Neural progenitor cell (in vitro differentiated cells): ENCODE results near the gene LIPG. TPM values are rescaled to one million over a fixed set of nuclear protein-coding genes. Genes with fewer than 3 reads are reported as not detected.

Experiments used
- DNase-seq: peaks from one replicate; pipeline ENCODE4 v3.0.0-alpha.2; 2016; ENCODE audit warnings: low spot score
- H2AFZ ChIP-seq: fragments of 200-600 bp; sonication (generic); replicated peaks from 2 replicates; pipeline ENCODE4 v1.6.1; 2016; ENCODE audit warnings: antibody characterized with exemption
- H3F3A ChIP-seq: fragments of 200-600 bp; sonication (generic); 2 replicates; pipeline ENCODE4 v1.6.1; 2016; ENCODE audit warnings: antibody characterized with exemption, low read depth
- H3K27ac ChIP-seq: fragments of 200-600 bp; sonication (generic); 2 replicates; pipeline ENCODE4 v1.5.1; 2016; ENCODE audit warnings: mild to moderate bottlenecking
- H3K27me3 ChIP-seq: fragments of 200-600 bp; sonication (generic); 2 replicates; pipeline ENCODE4 v1.6.1; 2016; ENCODE audit warnings: mild to moderate bottlenecking, moderate library complexity
- H3K36me3 ChIP-seq: fragments of 200-600 bp; sonication (generic); 2 replicates; pipeline ENCODE4 v1.5.1; 2016
- H3K4me1 ChIP-seq: fragments of 200-600 bp; sonication (generic); 2 replicates; pipeline ENCODE4 v1.6.1; 2016; ENCODE audit warnings: mixed run types
- H3K4me2 ChIP-seq: fragments of 200-600 bp; sonication (generic); 2 replicates; pipeline ENCODE4 v1.6.1; 2016
- H3K4me3 ChIP-seq: fragments of 200-600 bp; sonication (generic); 2 replicates; pipeline ENCODE4 v1.5.1; 2016
- H3K79me2 ChIP-seq: fragments of 200-600 bp; sonication (generic); 2 replicates; pipeline ENCODE4 v1.6.1; 2016; ENCODE audit warnings: low read depth
- H3K9ac ChIP-seq: fragments of 200-600 bp; sonication (generic); 2 replicates; pipeline ENCODE4 v1.6.1; 2016
- H3K9me3 ChIP-seq: fragments of 200-600 bp; sonication (generic); 2 replicates; pipeline ENCODE4 v1.5.1; 2016; ENCODE audit warnings: low read depth
- H4K20me1 ChIP-seq: fragments of 200-600 bp; sonication (generic); 2 replicates; pipeline ENCODE4 v1.6.1; 2016; ENCODE audit warnings: low read depth
- H3K27ac Mint-ChIP-seq: 3 replicates; pipeline ENCODE4 v1.8.0; 2021; ENCODE audit warnings: mixed read lengths
- H3K27me3 Mint-ChIP-seq: 2 replicates; pipeline ENCODE4 v1.8.0; 2022; ENCODE audit warnings: low read depth, mild to moderate bottlenecking, inconsistent platforms, moderate library complexity, mixed read lengths; ENCODE audit not compliant: insufficient read depth
- H3K36me3 Mint-ChIP-seq: 3 replicates; pipeline ENCODE4 v1.8.0; 2021; ENCODE audit warnings: mixed read lengths
- H3K4me1 Mint-ChIP-seq: 3 replicates; pipeline ENCODE4 v1.8.0; 2021; ENCODE audit warnings: mixed read lengths
- H3K4me3 Mint-ChIP-seq: 3 replicates; pipeline ENCODE4 v1.8.0; 2021; ENCODE audit warnings: mild to moderate bottlenecking, moderate library complexity, mixed read lengths
- H3K9me3 Mint-ChIP-seq: 3 replicates; pipeline ENCODE4 v1.8.0; 2020; ENCODE audit warnings: mixed read lengths
- EZH2 ChIP-seq: fragments of 200-600 bp; sonication (generic); IDR thresholded peaks from 2 replicates; pipeline ENCODE4 v1.6.1; 2017; ENCODE audit warnings: antibody characterized with exemption, mild to moderate bottlenecking, moderate library complexity
- EZH2phosphoT487 ChIP-seq: fragments of 200-600 bp; sonication (generic); IDR thresholded peaks from 2 replicates; pipeline ENCODE4 v1.6.1; 2017; ENCODE audit warnings: antibody characterized with exemption
- total RNA-seq: library from RNA; depleted of rRNA; stranded (reverse); fragments of >200 nt; gene quantifications from 2 replicates; pipeline ENCODE4 v1.2.3, GENCODE V29; 2015; ENCODE audit warnings: low replicate concordance
- TF ChIP-seq, protein P1 (sequence below): fragments of 200-600 bp; sonication (generic); IDR thresholded peaks from 2 replicates; pipeline ENCODE4 v1.5.1; 2017; ENCODE audit warnings: antibody characterized with exemption, mild to moderate bottlenecking

The LIPG gene
- total RNA-seq, 1 donor from 2014 or later: 3.7 TPM

DNA sequence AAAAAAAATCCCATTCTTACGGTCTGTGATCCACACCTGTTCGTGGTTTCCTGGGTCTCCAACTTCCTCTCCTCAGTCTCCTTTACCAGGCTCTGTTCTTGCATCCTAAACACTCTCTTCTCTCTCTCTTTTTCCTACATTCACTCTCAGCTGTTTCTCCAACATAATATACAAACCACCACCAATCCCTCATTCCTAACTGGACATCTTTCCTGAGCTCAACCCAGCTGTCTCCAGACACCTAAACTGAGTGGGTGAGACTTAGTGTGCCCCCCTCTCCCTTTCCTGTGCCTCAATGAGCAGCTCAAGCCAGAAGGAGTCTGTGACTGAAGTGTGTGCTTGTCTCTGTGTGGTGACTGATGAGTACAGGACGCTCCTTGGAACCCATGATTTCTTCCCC, 59.4 kb downstream of the LIPG start:
- no peaks in the 10 kb centered on the region for H4K20me1 ChIP-seq
- Mint-ChIP-seq H3K36me3 (no peaks in the 10 kb centered on the region), H3K27ac (peak overlapping the region; percentile 63), H3K27me3 (peaks cover 8% of the 10 kb centered on the region), H3K9me3 (peaks cover 3% of the 10 kb centered on the region), H3K4me3 (peak overlapping the region; percentile 23), H3K4me1 (peaks cover 69% of the 10 kb centered on the region)
- H3K27me3 ChIP-seq: no peaks in the 10 kb centered on the region
- no peak overlapping the region for H3K4me3 ChIP-seq
- peaks cover 18% of the 10 kb centered on the region for H3K4me1 ChIP-seq
- H2AFZ ChIP-seq: no peak overlapping the region
- DNase-seq: no peak
- no peaks in the 10 kb centered on the region for H3K79me2 ChIP-seq
- H3K4me2 ChIP-seq: no peak overlapping the region
- H3K9ac ChIP-seq: no peak overlapping the region
- H3K27ac ChIP-seq: no peak overlapping the region
- no peaks in the 10 kb centered on the region for H3K36me3 ChIP-seq
- H3K9me3 ChIP-seq: no peaks in the 10 kb centered on the region
- no peak for TF ChIP-seq EZH2phosphoT487
- no peak for TF ChIP-seq EZH2
- TF ChIP-seq, protein P1, sequence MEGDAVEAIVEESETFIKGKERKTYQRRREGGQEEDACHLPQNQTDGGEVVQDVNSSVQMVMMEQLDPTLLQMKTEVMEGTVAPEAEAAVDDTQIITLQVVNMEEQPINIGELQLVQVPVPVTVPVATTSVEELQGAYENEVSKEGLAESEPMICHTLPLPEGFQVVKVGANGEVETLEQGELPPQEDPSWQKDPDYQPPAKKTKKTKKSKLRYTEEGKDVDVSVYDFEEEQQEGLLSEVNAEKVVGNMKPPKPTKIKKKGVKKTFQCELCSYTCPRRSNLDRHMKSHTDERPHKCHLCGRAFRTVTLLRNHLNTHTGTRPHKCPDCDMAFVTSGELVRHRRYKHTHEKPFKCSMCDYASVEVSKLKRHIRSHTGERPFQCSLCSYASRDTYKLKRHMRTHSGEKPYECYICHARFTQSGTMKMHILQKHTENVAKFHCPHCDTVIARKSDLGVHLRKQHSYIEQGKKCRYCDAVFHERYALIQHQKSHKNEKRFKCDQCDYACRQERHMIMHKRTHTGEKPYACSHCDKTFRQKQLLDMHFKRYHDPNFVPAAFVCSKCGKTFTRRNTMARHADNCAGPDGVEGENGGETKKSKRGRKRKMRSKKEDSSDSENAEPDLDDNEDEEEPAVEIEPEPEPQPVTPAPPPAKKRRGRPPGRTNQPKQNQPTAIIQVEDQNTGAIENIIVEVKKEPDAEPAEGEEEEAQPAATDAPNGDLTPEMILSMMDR: no peak
- peaks cover 10% of the 10 kb centered on the region for H3F3A ChIP-seq

- H3K27me3 ChIP-seq: no peaks in the 10 kb centered on the region
- H3K79me2 ChIP-seq: no peaks in the 10 kb centered on the region
- no peak overlapping the region for H3K4me2 ChIP-seq
- Mint-ChIP-seq H3K9me3 (peaks cover 3% of the 10 kb centered on the region), H3K27me3 (peaks cover 8% of the 10 kb centered on the region), H3K4me3 (peak overlapping the region; percentile 23), H3K4me1 (peaks cover 66% of the 10 kb centered on the region), H3K36me3 (no peaks in the 10 kb centered on the region), H3K27ac (peak overlapping the region; percentile 63)
- no peak for DNase-seq
- H4K20me1 ChIP-seq: no peaks in the 10 kb centered on the region
- H3K4me3 ChIP-seq: no peak overlapping the region
- TF ChIP-seq EZH2phosphoT487: no peak
- TF ChIP-seq, protein P1: no peak
- no peak for TF ChIP-seq EZH2
- H3K9me3 ChIP-seq: no peaks in the 10 kb centered on the region
- H3K36me3 ChIP-seq: no peaks in the 10 kb centered on the region
- H3K9ac ChIP-seq: no peak overlapping the region
- peaks cover 18% of the 10 kb centered on the region for H3K4me1 ChIP-seq
- H3K27ac ChIP-seq: no peak overlapping the region
- H2AFZ ChIP-seq: no peak overlapping the region
- H3F3A ChIP-seq: peaks cover 10% of the 10 kb centered on the region
These were observed 60.0 kb downstream of the LIPG start for GRCh38 chr18:49621717-49622351.

DNA sequence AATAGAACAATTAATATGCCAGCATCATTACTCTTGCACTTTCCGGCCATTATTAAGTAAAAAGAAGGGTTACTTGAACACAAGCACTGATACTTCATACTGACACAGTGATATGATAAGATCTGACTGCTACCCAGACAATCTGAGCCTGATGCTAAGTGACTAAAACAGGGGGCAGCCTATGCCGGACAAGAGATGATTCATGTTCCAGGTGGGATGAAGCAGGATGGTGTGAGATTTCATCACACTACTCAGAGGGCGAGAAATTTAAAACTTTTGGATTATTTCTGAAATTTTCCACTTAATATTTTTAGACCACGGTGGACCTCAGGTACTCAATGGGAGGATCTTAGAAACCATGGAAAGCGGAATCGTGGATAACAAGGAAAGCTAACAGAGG, 61.7 kb downstream of the LIPG start:
- H3K4me1 Mint-ChIP-seq: peaks cover 73% of the 10 kb centered on the region
- no peaks in the 10 kb centered on the region for H3K36me3 Mint-ChIP-seq
- Histone ChIP-seq H3K9ac (no peak overlapping the region), H4K20me1 (no peaks in the 10 kb centered on the region), H3K4me1 (peaks cover 17% of the 10 kb centered on the region), H3F3A (peaks cover 3% of the 10 kb centered on the region), H3K27ac (no peak overlapping the region), H3K4me3 (no peak overlapping the region), H3K36me3 (no peaks in the 10 kb centered on the region), H3K4me2 (no peak overlapping the region), H2AFZ (no peak overlapping the region), H3K27me3 (no peaks in the 10 kb centered on the region), H3K9me3 (no peaks in the 10 kb centered on the region), H3K79me2 (no peaks in the 10 kb centered on the region)
- DNase-seq: no peak
- peaks cover 3% of the 10 kb centered on the region for H3K9me3 Mint-ChIP-seq
- H3K4me3 Mint-ChIP-seq: no peak overlapping the region
- H3K27ac Mint-ChIP-seq: peak overlapping the region; percentile 91
- TF ChIP-seq, protein P1: no peak
- H3K27me3 Mint-ChIP-seq: peaks cover 13% of the 10 kb centered on the region
